ENCODE data around the gene ETS1.

Gene ETS1

DNA sequence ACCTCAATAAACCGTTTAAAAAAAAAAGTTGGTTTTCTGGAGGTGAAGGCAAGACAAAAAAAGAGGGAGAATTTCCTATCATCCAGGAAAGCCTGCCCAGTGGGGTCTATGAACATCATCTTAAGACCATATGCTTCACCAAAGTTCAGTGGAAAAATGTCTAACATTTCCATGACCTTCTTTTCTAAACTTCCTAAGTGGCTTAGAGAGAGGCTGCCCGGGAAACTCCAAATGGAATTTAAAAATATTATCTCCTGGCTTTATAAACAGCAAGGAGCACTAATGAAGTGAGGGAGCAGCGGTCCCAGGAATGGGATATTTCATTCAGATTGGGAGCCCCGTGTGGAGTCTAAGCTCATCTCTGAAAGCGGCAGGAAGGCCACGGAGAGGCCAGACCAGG is 46.9 kb downstream of the ETS1 start:
- DNase-seq (ENCODE audit: low read depth in 2 of 2): no peak

DNA sequence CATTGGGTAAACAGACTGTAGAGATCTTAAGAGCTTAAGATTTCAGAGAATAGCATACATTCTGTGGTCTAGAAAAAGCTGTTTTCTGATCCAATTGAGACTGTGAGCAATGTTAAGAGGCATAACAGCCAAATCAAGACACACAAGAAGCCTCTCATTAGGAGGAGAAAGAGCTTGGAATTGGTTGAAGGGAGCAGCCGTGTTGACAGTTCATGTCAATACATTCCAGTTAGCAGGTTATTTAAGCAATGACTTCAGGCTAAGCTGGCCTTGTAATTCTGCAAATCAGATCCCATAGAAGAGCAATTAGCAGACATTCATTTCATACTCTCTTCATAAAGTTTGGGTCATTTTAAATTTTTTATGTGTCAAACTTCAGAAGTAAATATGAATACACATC is 50.9 kb downstream of the ETS1 start:
- no peak for DNase-seq (ENCODE audit: low read depth in 2 of 2)

DNA sequence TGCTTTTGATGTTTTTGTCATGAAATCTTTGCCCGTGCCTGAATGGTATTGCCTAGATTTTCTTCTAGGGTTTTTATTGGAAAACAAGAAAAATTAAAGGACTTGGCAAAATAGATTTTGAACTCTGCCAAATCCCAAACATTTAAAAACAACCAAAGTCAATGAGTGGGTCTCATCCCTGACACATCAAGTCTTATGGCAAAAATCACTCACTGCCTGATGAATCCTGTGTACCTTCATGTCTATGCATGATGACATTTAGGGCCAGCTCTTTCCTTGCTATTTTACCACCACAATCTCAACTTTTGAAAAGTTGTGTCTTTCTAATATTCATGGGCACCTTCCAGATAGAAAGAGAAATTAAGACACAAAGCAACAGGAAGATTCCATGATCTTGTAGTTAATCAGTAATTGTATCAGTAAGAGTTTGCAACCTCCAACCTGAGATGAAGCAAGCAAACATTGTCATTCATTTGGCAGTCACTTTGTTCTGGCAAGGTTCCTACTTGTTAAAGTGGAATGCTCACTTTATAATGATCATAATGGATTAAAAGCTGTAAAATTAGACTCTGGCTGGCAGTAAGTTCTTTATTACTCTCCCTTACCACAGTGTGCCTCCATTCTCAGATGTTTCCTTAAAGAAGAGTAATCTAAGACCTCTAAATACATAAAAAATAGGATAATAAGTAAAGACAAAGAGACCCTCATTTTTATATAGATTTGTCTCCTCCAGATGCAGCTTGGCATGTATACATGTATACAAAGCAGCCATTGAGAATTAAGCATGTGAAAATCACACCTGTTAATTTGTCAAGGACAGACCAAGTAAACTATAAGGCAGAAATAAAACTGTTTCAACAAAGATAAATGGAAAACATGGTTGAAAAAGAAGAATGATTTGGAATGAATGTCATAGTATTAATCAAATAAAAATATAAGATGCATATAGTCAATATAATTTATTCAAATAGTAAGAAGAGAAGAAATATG is 51.6 kb downstream of the ETS1 start:
- no peak for DNase-seq (ENCODE audit: low read depth in 2 of 2)

GRCh38 chr11:128533472-128533871 is 53.9 kb downstream of the ETS1 start:
- no peak for DNase-seq (ENCODE audit: low read depth in 2 of 2)

- DNase-seq (ENCODE audit: low read depth in 2 of 2): no peak
Observed at GRCh38 chr11:128532572-128533091, 54.7 kb downstream of the ETS1 start.

DNA sequence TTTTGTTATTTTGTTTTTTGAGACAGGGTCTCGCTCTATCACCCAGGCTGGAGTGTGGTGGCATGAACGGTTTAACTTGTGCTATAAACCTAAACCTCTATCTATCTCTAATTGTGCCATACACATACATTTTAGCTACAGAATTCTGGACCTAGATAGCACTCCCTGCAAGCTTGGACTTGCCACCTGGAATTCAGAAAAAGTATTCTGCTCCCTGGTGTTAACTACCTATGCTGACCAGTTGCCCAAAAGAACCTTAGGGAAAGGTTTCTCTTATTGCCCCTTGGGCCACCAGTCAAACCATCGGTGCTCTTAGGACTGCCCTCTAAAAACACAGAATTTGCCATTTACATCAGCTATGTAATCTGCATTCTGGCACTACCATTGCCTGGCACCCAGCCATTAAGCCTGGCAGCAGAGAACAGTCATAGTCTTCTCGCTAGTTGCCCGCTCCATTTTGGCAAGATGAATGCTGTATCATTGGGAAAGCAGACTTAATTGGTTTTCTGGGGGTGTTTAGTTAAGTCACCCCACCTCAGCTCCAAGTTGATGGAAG is 55.3 kb downstream of the ETS1 start:
- DNase-seq (ENCODE audit: low read depth in 2 of 2): no peak

DNA sequence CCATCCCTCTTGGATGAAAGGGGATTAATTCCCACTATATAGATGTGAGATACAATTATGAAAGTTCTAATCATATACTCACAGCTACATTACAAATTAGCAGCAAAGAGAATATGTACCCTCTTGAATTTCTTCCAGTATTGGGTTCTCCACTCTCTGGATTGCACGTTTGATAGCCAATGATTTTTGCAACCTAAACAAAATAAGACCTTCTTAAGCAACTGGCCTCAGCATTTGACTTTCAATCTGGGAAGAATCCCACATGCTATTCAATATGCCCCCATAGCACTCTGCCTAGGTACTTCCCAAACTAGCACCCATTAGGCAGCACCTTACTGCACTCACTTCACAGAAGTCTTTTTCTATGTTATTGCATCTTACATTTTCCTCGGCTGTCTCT is 55.8 kb downstream of the ETS1 start:
- DNase-seq (ENCODE audit: low read depth in 2 of 2): no peak

DNA sequence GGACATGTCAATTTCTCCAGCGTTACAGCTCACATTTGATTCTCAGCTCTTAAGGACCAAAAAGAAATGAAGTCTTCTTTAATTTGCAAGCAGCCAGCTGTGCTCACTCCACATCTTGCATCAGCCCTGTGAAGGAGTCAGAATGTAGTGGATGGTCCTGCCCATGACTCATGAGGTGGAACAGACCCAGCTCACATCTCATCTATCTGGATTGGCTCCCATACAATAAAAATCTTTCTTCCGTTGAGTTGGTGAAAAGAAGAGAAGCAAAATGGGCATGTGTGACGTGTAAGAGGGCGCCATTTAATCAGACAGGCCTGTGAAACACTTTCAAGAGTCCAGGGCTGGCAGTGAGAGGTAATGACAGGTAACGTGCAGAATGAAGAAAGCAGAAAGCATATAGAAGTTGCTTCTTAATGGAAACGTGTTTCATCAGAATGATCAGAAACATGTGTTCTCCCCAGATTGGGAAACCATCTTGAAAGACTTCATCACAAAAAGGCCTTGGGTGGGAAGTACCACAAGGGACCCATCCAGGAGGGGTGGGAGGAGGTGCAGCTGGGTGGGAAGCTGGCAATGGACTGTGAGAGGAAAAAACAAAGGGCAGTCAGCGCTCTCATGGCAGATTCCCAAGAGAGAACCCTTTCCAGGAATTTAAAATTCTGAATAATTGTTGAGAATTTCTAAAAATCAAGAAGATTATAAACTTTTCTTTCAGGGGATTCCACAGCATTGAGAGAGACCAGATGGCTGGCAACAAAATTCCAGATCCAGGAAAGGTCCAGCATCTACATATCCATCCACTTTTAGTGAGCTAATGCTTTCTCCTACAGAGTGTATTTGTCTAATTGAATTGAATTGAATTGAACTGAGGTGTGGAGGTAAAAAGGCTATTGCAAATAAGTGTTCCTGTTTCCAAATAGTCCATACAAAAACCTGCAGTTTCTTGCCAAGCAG is 57.0 kb downstream of the ETS1 start:
- no peak for DNase-seq (ENCODE audit: low read depth in 2 of 2)

DNA sequence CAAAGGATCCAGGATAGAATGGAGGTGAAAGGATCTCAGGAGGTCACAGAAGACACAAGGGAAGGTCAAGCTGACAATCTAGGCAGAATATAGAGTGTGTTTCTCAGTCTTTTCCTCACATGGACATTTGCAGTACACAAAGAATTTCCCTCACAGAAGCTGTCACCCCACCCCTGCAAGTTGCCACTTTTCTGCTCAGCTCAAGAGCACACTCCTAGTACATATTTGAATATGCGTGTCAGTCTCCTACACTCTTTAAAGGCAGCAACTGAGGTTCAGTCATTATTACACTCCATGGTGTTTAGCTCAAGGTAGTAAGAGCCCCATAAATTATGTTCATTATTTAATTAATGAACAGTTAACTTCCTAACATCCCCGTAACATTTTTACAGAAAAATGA is 59.1 kb downstream of the ETS1 start:
- DNase-seq (ENCODE audit: low read depth in 2 of 2): no peak

GRCh38 chr11:128527046-128527445 is 60.3 kb downstream of the ETS1 start:
- DNase-seq (ENCODE audit: low read depth in 2 of 2): no peak

DNA sequence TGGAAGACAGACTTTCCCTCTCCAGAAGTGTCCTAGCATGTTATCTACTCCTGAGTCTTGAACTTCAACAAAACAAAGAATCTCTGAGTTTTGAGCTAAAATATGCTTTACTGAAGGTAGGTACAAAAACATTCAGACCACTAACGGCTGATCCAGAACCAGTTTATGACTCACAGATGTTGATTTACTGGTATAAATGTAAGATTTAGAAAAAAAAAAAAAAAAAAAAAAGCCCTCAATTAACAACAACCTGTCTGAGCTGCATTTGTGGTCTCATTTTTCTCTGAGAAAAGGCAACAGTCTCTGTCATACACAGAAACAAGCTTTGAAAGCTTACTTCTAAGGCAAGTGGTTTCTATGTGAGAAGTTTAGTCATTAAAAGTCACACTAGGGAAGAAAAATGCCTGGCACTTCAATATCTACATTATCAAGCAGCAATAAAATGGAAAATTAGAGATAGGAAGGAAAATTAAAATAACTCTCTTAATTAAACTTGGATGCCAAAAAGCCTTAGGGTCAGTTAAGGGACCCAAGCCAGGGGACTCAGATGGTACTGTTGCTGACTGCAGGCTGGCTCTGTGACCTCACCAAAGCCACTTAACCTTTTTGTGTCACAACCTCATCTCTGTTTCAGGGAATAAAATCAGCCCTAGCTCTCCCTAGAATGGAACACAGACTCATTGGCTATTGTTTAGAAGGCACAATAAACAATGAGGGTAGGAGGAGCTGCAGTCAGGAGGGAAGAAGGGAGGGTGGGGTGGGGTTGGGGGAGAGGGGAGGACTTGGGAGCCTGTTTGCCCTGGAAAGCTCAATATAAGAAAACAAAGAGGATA is 61.7 kb downstream of the ETS1 start:
- no peak for DNase-seq (ENCODE audit: low read depth in 2 of 2)

DNA sequence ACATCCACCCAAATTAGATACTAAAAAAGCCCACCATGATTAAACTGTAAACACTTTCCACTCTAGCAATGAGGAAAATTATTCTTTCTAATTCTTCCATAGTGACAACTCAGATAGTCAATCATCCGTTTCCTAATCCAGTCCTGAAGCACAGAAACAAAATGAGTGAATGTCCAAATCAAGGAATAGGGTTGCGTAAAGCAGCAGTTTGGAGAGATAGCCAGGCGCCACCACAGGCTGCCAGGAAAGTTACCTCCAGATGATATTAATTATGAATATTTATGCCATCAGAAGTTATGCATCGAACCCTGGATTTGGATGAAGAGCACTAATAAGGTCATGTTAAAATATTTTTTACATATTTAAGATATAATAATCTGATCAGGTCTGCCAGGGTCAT is 63.2 kb downstream of the ETS1 start:
- DNase-seq (ENCODE audit: low read depth in 2 of 2): no peak

- no peak for DNase-seq (ENCODE audit: low read depth in 2 of 2)
Observed at GRCh38 chr11:128523641-128524040, 63.7 kb downstream of the ETS1 start.

GRCh38 chr11:128522943-128523518 is 64.3 kb downstream of the ETS1 start:
- peak; percentile 51 to 64 for DNase-seq (ENCODE audit: low read depth in 2 of 2)

GRCh38 chr11:128522055-128522942 is 65.1 kb downstream of the ETS1 start:
- DNase-seq (ENCODE audit: low read depth in 2 of 2): peak; percentile 84 to 87

GRCh38 chr11:128521682-128522054 is 65.7 kb downstream of the ETS1 start:
- no peak for DNase-seq (ENCODE audit: low read depth in 2 of 2)

DNA sequence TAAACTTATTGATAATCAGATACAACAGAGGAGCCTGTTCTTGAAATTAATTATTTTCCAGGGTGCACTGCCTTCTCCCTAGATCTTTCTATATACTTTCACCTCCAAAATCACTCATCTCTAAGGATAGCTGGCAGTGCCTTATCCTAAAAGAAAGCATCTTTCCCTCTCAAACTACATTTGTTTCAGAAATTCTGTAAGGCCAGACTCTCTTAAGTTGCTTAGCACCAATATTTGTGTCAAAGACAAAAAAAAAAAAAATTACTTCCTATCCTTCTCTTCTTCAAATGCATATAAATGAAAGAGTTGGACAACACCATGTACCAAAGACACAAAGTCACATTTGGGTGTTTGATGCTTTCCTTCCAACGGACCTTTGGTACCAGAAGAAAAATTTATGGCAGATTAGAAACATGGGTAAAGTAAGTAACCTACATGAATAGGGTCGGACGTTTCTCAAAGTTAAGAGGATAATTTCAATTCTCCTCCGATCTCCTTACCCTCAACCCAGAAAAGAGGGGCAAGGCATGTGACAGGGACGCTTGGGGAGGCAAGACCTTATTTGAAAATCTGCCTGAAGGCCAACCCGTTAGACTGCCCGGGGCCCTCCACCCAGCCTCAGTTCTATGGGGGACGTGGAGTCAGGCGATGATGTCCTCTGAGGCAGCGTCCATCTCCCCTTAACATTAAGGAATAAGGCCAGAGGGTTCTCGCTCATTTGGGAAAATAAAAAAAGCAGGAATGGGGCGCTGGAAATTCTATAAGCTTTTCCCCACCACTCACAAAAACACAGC is 66.3 kb downstream of the ETS1 start:
- DNase-seq (ENCODE audit: low read depth in 2 of 2): no peak

DNA sequence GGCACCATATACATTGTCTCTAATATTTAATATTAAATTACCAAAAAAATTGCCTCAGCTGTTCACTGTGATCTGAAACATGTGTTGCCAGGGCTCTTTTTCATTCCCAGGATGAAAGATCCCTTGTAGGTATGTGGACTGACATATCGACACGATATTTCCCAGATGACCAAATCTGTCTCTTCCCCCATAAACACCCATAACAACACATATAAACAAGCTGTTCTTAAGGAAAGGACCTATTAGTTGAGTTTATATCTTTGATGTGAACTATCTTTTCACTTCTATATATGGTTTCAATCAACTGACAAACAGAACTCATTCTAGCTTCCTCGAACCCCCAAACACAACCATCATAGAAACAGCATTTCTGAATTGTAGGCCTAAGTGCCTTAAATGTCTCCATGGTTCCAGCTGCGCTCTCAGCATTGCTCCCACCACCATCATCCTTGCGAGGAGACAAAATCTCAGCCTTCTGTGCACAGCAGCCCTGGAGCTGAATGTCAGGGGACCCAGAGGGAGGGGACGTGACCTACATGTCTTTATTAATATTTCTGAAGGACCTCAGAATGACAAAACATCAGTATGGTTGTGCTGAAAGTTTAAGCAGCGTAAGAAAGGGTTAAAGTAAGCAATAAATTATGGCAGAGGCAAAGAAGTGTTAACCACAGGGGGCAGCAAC is 67.0 kb downstream of the ETS1 start:
- DNase-seq (ENCODE audit: low read depth in 2 of 2): no peak
